ENCODE data around the gene ANAPC2. TPM values are rescaled to one million over a fixed set of nuclear protein-coding genes. Genes with fewer than 3 reads are reported as not detected.

ANAPC2 gene
- total and polyA plus RNA-seq, 8 donors: 22.2 to 122 (median 34.7) TPM

DNA sequence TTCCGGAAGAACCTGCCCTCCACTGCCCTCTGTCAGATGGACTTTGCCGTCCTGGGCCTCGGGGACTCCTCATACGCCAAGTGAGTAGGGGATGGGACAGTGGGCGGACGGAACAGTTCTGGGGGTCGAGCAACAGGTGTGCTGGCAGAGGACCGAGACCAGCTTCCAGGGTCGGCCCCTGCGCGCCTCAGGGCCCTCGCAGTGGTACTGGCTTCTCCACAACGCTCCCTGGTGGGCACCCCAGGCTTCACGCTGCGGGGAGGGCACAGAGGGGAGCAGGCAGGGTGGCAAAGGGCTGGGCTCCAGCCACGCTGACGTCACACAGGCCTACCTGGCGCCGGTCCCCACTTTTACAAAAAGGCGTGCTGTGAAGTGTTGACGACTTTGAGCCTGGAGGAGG lies 24.2 kb upstream of the ANAPC2 start:
- Histone ChIP-seq H3K4me1 (no peaks in the 10 kb centered on the region), H3K9me3 (no peaks in the 10 kb centered on the region), H3K4me3 (no peak overlapping the region), H3K27ac (no peak overlapping the region), H3K36me3 (no peaks in the 10 kb centered on the region), H3K27me3 (no peaks in the 10 kb centered on the region)
- ATAC-seq: no peak
- WGBS, 2 donors: 81 to 86% methylated on average over 21 of the region's 21 CpGs
- peak in 1 of 6 donors; percentile 33 for DNase-seq
- TF ChIP-seq, protein P1, sequence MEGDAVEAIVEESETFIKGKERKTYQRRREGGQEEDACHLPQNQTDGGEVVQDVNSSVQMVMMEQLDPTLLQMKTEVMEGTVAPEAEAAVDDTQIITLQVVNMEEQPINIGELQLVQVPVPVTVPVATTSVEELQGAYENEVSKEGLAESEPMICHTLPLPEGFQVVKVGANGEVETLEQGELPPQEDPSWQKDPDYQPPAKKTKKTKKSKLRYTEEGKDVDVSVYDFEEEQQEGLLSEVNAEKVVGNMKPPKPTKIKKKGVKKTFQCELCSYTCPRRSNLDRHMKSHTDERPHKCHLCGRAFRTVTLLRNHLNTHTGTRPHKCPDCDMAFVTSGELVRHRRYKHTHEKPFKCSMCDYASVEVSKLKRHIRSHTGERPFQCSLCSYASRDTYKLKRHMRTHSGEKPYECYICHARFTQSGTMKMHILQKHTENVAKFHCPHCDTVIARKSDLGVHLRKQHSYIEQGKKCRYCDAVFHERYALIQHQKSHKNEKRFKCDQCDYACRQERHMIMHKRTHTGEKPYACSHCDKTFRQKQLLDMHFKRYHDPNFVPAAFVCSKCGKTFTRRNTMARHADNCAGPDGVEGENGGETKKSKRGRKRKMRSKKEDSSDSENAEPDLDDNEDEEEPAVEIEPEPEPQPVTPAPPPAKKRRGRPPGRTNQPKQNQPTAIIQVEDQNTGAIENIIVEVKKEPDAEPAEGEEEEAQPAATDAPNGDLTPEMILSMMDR (IDR thresholded peaks at IDR 0.05): no peak
- intact Hi-C loops (cut with DNase I): no loop called here
- no peak for FAIRE-seq

DNA sequence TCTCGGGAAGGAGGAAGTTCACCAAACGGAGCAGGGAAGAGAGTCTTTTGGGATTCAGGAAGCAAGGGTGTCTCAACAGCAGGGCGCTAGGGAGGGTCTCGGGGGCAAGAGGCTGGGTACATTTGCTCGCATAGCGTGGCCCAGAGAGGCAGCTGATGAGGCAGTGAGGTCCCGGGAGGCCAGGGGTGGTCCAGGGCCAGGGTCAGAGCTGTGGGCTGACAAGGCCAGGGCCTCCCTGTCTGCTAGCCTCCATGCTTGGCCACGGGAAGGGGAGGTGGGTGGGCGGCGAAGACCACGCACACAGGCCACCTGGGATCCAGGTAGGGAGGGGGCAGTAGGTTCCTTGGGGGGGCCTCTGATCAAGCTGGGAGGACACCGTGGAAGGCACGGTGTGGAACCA lies 23.2 kb upstream of the ANAPC2 start:
- 87 to 88% methylated on average over 13 of the region's 13 CpGs for WGBS, 2 donors
- peak in 1 of 6 donors; percentile 58 for DNase-seq
- H3K27me3 ChIP-seq: no peaks in the 10 kb centered on the region
- TF ChIP-seq, protein P1 (IDR thresholded peaks at IDR 0.05): no peak
- intact Hi-C loops (cut with DNase I): no loop called here
- no peak overlapping the region for H3K4me3 ChIP-seq
- no peak overlapping the region for H3K27ac ChIP-seq
- no peaks in the 10 kb centered on the region for H3K9me3 ChIP-seq
- no peaks in the 10 kb centered on the region for H3K36me3 ChIP-seq
- FAIRE-seq: no peak
- ATAC-seq: no peak
- peaks cover 3 to 5% (median 3%) of the 10 kb centered on the region in 3 donors for H3K4me1 ChIP-seq

DNA sequence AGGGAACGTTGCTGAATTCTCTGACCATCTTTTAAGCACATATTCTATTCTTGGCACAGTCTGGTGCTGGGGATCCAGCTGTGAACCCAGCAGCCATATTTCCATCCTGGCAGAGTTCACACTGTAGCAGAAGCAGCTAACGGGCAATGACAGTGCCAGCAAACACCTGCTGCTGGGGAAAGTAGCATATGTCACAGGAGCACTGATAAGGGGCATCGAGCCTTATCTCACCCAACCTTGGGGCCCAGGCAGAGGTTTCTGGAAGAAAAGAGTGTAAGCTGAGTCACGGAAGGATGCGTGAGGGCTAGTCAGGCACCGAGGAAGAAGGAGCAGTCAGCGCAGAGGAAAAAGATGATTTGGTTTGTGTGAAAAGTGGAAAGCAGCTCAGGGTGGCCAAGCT lies 18.2 kb upstream of the ANAPC2 start:
- intact Hi-C loops (cut with DNase I): no loop called here
- TF ChIP-seq, protein P1 (IDR thresholded peaks at IDR 0.05): no peak
- Histone ChIP-seq H3K27me3 (no peaks in the 10 kb centered on the region), H3K4me3 (peak overlapping the region in 1 of 4 donors; percentile 65), H3K4me1 (peaks cover 19 to 32% (median 19%) of the 10 kb centered on the region in 3 donors), H3K36me3 (no peaks in the 10 kb centered on the region), H3K27ac (no peak overlapping the region), H3K9me3 (no peaks in the 10 kb centered on the region)
- no peak for ATAC-seq
- WGBS, 2 donors: 40 to 41% methylated on average over 7 of the region's 7 CpGs
- no peak for DNase-seq
- no peak for FAIRE-seq

DNA sequence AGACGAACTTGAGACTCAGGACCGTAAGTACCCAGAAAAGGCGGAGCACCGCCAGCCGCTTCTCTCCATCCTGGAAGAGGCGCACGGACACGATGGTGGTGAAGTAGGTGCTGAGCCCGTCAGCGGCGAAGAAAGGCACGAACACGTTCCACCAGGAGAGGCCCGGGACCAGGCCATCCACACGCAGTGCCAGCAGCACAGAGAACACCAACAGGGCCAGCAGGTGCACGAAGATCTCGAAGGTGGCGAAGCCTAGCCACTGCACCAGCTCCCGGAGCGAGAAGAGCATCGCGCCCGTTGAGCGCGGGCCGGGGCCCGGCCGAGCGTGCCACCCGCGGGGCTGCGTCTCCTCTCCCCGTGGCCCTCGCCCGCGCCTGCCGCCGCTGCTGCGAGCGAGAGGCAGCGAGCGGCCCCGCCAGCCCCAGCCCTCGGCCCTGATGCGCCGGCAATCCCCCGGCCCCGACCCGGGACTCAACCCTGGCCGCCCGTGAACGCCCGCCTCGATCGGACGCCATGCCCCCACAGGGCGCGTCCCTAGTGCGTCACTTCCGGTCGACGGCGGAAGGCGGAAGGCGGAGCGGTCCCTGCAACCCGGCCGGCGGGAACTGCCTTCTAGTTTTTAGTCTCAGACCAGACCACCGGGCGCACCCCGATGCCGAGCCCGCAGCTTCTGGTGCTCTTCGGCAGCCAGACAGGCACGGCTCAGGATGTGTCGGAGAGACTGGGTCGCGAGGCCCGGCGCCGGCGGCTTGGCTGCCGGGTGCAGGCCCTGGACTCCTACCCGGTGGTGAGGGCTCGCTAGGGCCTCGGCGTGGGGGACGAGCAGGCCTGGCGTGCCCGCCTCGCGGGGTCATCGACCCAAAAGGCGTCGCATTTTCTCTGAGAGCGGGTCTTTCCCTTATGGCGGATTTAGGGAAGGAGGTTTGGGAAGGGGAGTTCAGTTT lies 17.0 kb upstream of the ANAPC2 start, which contains the start of the genes NDOR1 and TMEM203:
TSS of gene NDOR1 (plus strand) at position 575 of the 944 bp plus-strand sequence. CDS start at position 653, 78 bp downstream.
TSS of gene TMEM203 (minus strand) at position 523 of the 944 bp plus-strand sequence. CDS start at position 289, 234 bp downstream.
- TF ChIP-seq, protein P1 (IDR thresholded peaks at IDR 0.05): no peak
- Histone ChIP-seq H3K27ac (peak within 1 kb of the TSS; percentile 74 to 88 (median 81)), H3K27me3 (no peaks in the 10 kb centered on the region), H3K9me3 (no peaks in the 10 kb centered on the region), H3K4me3 (peak within 1 kb of the TSS; percentile 65 to 97 (median 88)), H3K36me3 (no peaks in the 10 kb centered on the region), H3K4me1 (peaks cover 19 to 38% (median 22%) of the 10 kb centered on the region in 3 donors)
- FAIRE-seq: no peak
- DNase-seq: peak; percentile 86 to 99 (median 92)
- 0% methylated on average over 60 to 98 of the region's 98 CpGs for WGBS, 2 donors
- intact Hi-C loops (cut with DNase I): no loop called here
- peak; percentile 57 to 78 (median 66) for ATAC-seq

Data from pancreas (tissue), 10 donors.